H9 (cell line): ENCODE results near the gene NOTUM. TPM values are rescaled to one million over a fixed set of nuclear protein-coding genes. Genes with fewer than 3 reads are reported as not detected.

Source experiments
- DNase-seq: peaks from one replicate; pipeline ENCODE4 v3.0.0-alpha.2; 2017
- H2AFZ ChIP-seq: one replicate; pipeline ENCODE4 v1.6.1; 2013; ENCODE audit warnings: mild to moderate bottlenecking, low read length, control low read depth, moderate library complexity
- H2AK5ac ChIP-seq: 2 replicates; pipeline ENCODE4 v1.6.1; 2013; ENCODE audit warnings: low read length, control low read depth, mixed read lengths; ENCODE audit not compliant: insufficient read length
- H2BK120ac ChIP-seq: one replicate; pipeline ENCODE4 v1.6.1; 2013; ENCODE audit warnings: low read depth, mild to moderate bottlenecking, low read length, control low read depth, inconsistent platforms; ENCODE audit not compliant: poor library complexity, severe bottlenecking
- H2BK12ac ChIP-seq: 2 replicates; pipeline ENCODE4 v1.6.1; 2013; ENCODE audit warnings: low read length, control low read depth, mixed read lengths, low read depth; ENCODE audit not compliant: insufficient read length
- H2BK15ac ChIP-seq: 2 replicates; pipeline ENCODE4 v1.6.1; 2013; ENCODE audit warnings: low read depth, low read length, control low read depth
- H2BK20ac ChIP-seq: one replicate; pipeline ENCODE4 v1.6.1; 2013; ENCODE audit warnings: low read depth, mild to moderate bottlenecking, low read length, control low read depth, inconsistent platforms; ENCODE audit not compliant: poor library complexity, severe bottlenecking
- H2BK5ac ChIP-seq: 2 replicates; pipeline ENCODE4 v1.6.1; 2013; ENCODE audit warnings: low read length, control low read depth, mixed read lengths; ENCODE audit not compliant: insufficient read length
- H3K14ac ChIP-seq: 2 replicates; pipeline ENCODE4 v1.6.1; 2013; ENCODE audit warnings: low read length, control low read depth; ENCODE audit not compliant: insufficient read depth
- H3K18ac ChIP-seq: 2 replicates; pipeline ENCODE4 v1.6.1; 2013; ENCODE audit warnings: low read depth, mild to moderate bottlenecking, mixed read lengths, low read length, control low read depth; ENCODE audit not compliant: insufficient read length
- H3K23ac ChIP-seq: 2 replicates; pipeline ENCODE4 v1.6.1; 2013; ENCODE audit warnings: low read length, control low read depth, mixed read lengths, low read depth; ENCODE audit not compliant: insufficient read length
- H3K23me2 ChIP-seq: 2 replicates; pipeline ENCODE4 v1.6.1; 2013; ENCODE audit warnings: low read depth, mild to moderate bottlenecking, mixed read lengths, low read length, control low read depth; ENCODE audit not compliant: insufficient read length, poor library complexity, severe bottlenecking
- H3K27ac ChIP-seq: 2 replicates; pipeline ENCODE4 v1.5.1; 2013; ENCODE audit warnings: low read length, control low read depth, mixed read lengths, low read depth; ENCODE audit not compliant: insufficient read length
- H3K27me3 ChIP-seq: 2 replicates; pipeline ENCODE4 v1.6.1; 2013; ENCODE audit warnings: low read length, control low read depth, inconsistent platforms; ENCODE audit not compliant: insufficient read depth
- H3K4ac ChIP-seq: 2 replicates; pipeline ENCODE4 v1.6.1; 2013; ENCODE audit warnings: low read depth, mild to moderate bottlenecking, control low read depth, inconsistent platforms, low read length, moderate library complexity
- H3K4me1 ChIP-seq: 2 replicates; pipeline ENCODE4 v1.6.1; 2013; ENCODE audit warnings: low read length, control low read depth, inconsistent platforms; ENCODE audit not compliant: insufficient read depth
- H3K4me2 ChIP-seq: 2 replicates; pipeline ENCODE4 v1.6.1; 2013; ENCODE audit warnings: low read length, control low read depth, mixed read lengths; ENCODE audit not compliant: insufficient read length, insufficient read depth
- H3K56ac ChIP-seq: 2 replicates; pipeline ENCODE4 v1.6.1; 2013; ENCODE audit warnings: low read depth, mild to moderate bottlenecking, mixed read lengths, low read length, control low read depth; ENCODE audit not compliant: insufficient read length
- H3K79me1 ChIP-seq: 2 replicates; pipeline ENCODE4 v1.6.1; 2013; ENCODE audit warnings: low read depth, mild to moderate bottlenecking, moderate library complexity, low read length, control low read depth, inconsistent platforms; ENCODE audit not compliant: insufficient read depth, poor library complexity, severe bottlenecking
- H3K79me2 ChIP-seq: 2 replicates; pipeline ENCODE4 v1.6.1; 2013; ENCODE audit warnings: low read length, control low read depth, inconsistent platforms; ENCODE audit not compliant: insufficient read depth
- H3K9ac ChIP-seq: 2 replicates; pipeline ENCODE4 v1.6.1; 2013; ENCODE audit warnings: low read length, control low read depth, mixed read lengths; ENCODE audit not compliant: insufficient read length; ENCODE audit errors: extremely low read depth
- H3K9me3 ChIP-seq: one replicate; pipeline ENCODE4 v1.6.1; 2013; ENCODE audit warnings: low read depth, low read length, inconsistent platforms; ENCODE audit not compliant: control insufficient read depth
- H3T11ph ChIP-seq: one replicate; pipeline ENCODE4 v1.6.1; 2013; ENCODE audit warnings: mild to moderate bottlenecking, low read length, control low read depth, inconsistent platforms
- H4K20me1 ChIP-seq: one replicate; pipeline ENCODE4 v1.6.1; 2013; ENCODE audit not compliant: control insufficient read depth, insufficient read length, insufficient read depth
- H4K5ac ChIP-seq: 2 replicates; pipeline ENCODE4 v1.6.1; 2013; ENCODE audit warnings: low read depth, mild to moderate bottlenecking, mixed read lengths, low read length, control low read depth; ENCODE audit not compliant: insufficient read length
- H4K8ac ChIP-seq: replicated peaks from 2 replicates; pipeline ENCODE4 v1.6.1; 2013; ENCODE audit warnings: low read length, control low read depth, mixed read lengths, low read depth; ENCODE audit not compliant: insufficient read length
- H4K91ac ChIP-seq: 2 replicates; pipeline ENCODE4 v1.6.1; 2013; ENCODE audit warnings: low read depth, mild to moderate bottlenecking, moderate library complexity, mixed read lengths, low read length, control low read depth; ENCODE audit not compliant: insufficient read length
- H3K27ac Mint-ChIP-seq, 3 experiments: 2 replicates in 2 of 3; 3 replicates in 1 of 3; pipeline ENCODE4 v1.8.0; 2020 to 2021; ENCODE audit warnings: mixed read lengths in 3 of 3, mild to moderate bottlenecking in 1 of 3, moderate library complexity in 1 of 3
- H3K27me3 Mint-ChIP-seq: 2 replicates; pipeline ENCODE4 v1.8.0; 2021; ENCODE audit warnings: low read depth, mild to moderate bottlenecking, moderate library complexity, mixed read lengths
- H3K36me3 Mint-ChIP-seq, 3 experiments: 2 replicates in 2 of 3; 3 replicates in 1 of 3; pipeline ENCODE4 v1.8.0; 2020 to 2021; ENCODE audit warnings: low read depth in 3 of 3, mixed read lengths in 3 of 3; ENCODE audit not compliant: insufficient read depth in 1 of 3
- H3K4me1 Mint-ChIP-seq, 2 experiments: 2 replicates each; pipeline ENCODE4 v1.8.0; 2020; ENCODE audit warnings: mixed read lengths in 2 of 2
- H3K4me3 Mint-ChIP-seq, 2 experiments: 2 replicates in 1 of 2; 3 replicates in 1 of 2; pipeline ENCODE4 v1.8.0; 2020 to 2021; ENCODE audit warnings: mild to moderate bottlenecking in 2 of 2, mixed read lengths in 2 of 2, moderate library complexity in 1 of 2
- H3K9me3 Mint-ChIP-seq, 2 experiments: 2 replicates in 1 of 2; 3 replicates in 1 of 2; pipeline ENCODE4 v1.8.0; 2020; ENCODE audit warnings: mild to moderate bottlenecking in 2 of 2, mixed read lengths in 2 of 2, moderate library complexity in 1 of 2
- WGBS: extraction: QIAGEN DNeasy Blood & Tissue Kit; methylation state at CpG from one replicate; pipeline ENCODE4 v1.1.7; 2013; ENCODE audit warnings: missing lambda C conversion rate, low lambda C conversion rate, mixed read lengths; ENCODE audit not compliant: insufficient read length; ENCODE audit errors: extremely low coverage; 5-methylcytosine and 5-hydroxymethylcytosine counted together
- total RNA-seq: library from RNA; stranded (reverse); gene quantifications from 2 replicates; pipeline ENCODE4 v1.2.1, GENCODE V29; 2021
- TF ChIP-seq, protein P1 (sequence below): fragments of 200-600 bp; sonication (generic); conservative IDR thresholded peaks from 3 replicates; pipeline ENCODE4 v1.8.0; 2021; ENCODE audit warnings: antibody characterized with exemption, mild to moderate bottlenecking

NOTUM gene
- total RNA-seq, 1 experiment from 2014 or later = 2.1 TPM

DNA sequence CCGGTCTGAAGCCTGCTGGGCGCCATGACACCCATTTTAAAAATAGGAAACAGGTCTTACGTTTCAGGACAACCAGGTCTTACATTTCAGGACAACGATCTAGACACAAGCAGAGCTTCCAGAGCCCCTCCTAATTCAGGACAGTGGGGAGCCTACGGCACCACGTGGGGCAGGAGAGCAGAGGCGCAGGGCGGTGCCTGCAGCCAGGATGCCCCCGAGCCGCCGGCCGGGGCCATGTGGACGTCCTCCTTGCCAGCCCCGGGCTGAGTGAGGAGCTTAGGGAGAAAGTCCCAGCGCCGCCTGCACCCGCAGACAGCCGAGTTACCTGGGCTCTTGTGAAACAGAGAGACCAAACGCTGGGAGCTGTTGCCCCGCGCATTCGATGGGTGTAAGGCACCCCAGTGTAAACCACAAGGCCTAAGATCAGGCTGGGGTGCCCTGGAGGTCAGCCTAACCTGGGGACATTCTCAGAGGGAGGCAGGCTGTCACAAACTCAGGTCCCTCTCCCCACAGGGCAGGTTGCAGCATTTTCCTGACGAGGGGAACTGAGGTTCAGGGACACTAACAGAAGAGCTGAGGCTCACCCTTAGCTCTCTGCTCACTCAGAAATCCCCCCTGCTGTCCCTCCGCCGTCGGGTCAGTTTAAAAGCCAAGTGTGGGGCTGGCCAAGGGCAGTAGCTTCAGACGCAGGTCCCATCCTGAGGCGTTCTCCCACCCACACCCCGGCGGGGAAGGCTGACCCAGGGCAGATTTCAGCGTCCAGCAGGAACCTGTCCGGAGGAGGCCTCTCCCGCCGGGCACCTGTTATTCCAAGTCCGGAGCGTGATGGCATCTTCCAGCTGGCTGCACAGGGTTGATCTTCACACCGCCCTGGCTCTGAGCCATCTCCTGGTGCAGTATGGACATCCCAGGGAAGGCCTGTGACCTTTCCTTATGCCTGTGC lies 1.8 kb upstream of the NOTUM start:
- Histone ChIP-seq H2AFZ (no peak overlapping the region), H3K4me2 (no peak overlapping the region), H3K18ac (no peak overlapping the region), H2BK15ac (no peak overlapping the region), H4K91ac (no peak overlapping the region), H2BK12ac (no peak overlapping the region), H3K14ac (no peak overlapping the region), H3K27me3 (peaks cover 42% of the 10 kb centered on the region; the same call in 1 of the 2 replicates), H2AK5ac (no peak overlapping the region), H3K79me2 (no peaks in the 10 kb centered on the region), H4K20me1 (no peaks in the 10 kb centered on the region), H3K56ac (no peak overlapping the region), H4K8ac (no peak overlapping the region), H3K9me3 (no peaks in the 10 kb centered on the region), H3K9ac (no peak overlapping the region), H3K23ac (no peak overlapping the region), H3K79me1 (no peaks in the 10 kb centered on the region), H3K4me1 (peaks cover 2% of the 10 kb centered on the region; the same call in 1 of the 2 replicates), H3K27ac (no peak overlapping the region), H2BK120ac (no peak overlapping the region), H3K23me2 (peaks cover 3% of the 10 kb centered on the region), H3T11ph (no peak overlapping the region), H2BK5ac (no peak overlapping the region), H3K4ac (no peak overlapping the region), H2BK20ac (no peak overlapping the region), H4K5ac (no peak overlapping the region)
- Mint-ChIP-seq H3K36me3 (no peaks in the 10 kb centered on the region; a peak in 1 of 7 replicates), H3K27ac (no peak overlapping the region), H3K4me1 (peaks cover 11 to 19% of the 10 kb centered on the region in 2 experiments), H3K4me3 (peak overlapping the region; percentile 33 to 72; a peak in 4 of 5 replicates), H3K9me3 (peaks cover 0 to 4% of the 10 kb centered on the region in 2 experiments; a peak in 1 of 5 replicates), H3K27me3 (peaks cover 79% of the 10 kb centered on the region)
- no peak for DNase-seq
- TF ChIP-seq, protein P1, sequence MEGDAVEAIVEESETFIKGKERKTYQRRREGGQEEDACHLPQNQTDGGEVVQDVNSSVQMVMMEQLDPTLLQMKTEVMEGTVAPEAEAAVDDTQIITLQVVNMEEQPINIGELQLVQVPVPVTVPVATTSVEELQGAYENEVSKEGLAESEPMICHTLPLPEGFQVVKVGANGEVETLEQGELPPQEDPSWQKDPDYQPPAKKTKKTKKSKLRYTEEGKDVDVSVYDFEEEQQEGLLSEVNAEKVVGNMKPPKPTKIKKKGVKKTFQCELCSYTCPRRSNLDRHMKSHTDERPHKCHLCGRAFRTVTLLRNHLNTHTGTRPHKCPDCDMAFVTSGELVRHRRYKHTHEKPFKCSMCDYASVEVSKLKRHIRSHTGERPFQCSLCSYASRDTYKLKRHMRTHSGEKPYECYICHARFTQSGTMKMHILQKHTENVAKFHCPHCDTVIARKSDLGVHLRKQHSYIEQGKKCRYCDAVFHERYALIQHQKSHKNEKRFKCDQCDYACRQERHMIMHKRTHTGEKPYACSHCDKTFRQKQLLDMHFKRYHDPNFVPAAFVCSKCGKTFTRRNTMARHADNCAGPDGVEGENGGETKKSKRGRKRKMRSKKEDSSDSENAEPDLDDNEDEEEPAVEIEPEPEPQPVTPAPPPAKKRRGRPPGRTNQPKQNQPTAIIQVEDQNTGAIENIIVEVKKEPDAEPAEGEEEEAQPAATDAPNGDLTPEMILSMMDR = no peak
- WGBS = no CpG with 5 or more reads among the region's 37 CpGs
